GM12875 (cell line): ENCODE results near the gene DAB1.

Experiments used
- H3K4me3 ChIP-seq: one replicate; pipeline ENCODE4 v1.5.1; 2011; ENCODE audit warnings: low read depth, low read length, control low read depth
- CTCF ChIP-seq: IDR thresholded peaks from 2 replicates; pipeline ENCODE4 v1.5.1; 2011; ENCODE audit warnings: low read depth, mild to moderate bottlenecking, control low read depth, inconsistent platforms, low read length, moderate library complexity, borderline replicate concordance; ENCODE audit not compliant: insufficient read depth

Gene DAB1

GRCh38 chr1:57325536-57325935 is 98.3 kb downstream of the DAB1 start:
- no peak for TF ChIP-seq CTCF
- no peak overlapping the region for H3K4me3 ChIP-seq

- TF ChIP-seq CTCF = no peak
Observed at GRCh38 chr1:57325117-57325516, 98.7 kb downstream of the DAB1 start.

GRCh38 chr1:57324388-57324787 is 99.5 kb downstream of the DAB1 start:
- no peak for TF ChIP-seq CTCF
- H3K4me3 ChIP-seq = no peak overlapping the region

More at GRCh38 chr1:57325117-57325516, 98.7 kb downstream of the DAB1 start:
- H3K4me3 ChIP-seq = no peak overlapping the region

- H3K4me3 ChIP-seq = no peak overlapping the region
- TF ChIP-seq CTCF = no peak
Observed at GRCh38 chr1:57321776-57322175, 102.1 kb downstream of the DAB1 start.

GRCh38 chr1:57319791-57320190 is 104.1 kb downstream of the DAB1 start:
- no peak for TF ChIP-seq CTCF
- H3K4me3 ChIP-seq = no peak overlapping the region

- TF ChIP-seq CTCF = no peak
- no peak overlapping the region for H3K4me3 ChIP-seq
Observed at GRCh38 chr1:57319165-57319564, 104.7 kb downstream of the DAB1 start.

GRCh38 chr1:57316861-57317260 is 107.0 kb downstream of the DAB1 start:
- no peak for TF ChIP-seq CTCF
- H3K4me3 ChIP-seq = no peak overlapping the region
